Measurements from ENCODE around the gene NRG2.

NRG2 gene

GRCh38 chr5:139847091-139847490, 196.0 kb downstream of the NRG2 start:
- Histone ChIP-seq H3K4me3 (ENCODE audit: low read depth, low read length) (no peak overlapping the region), H3K4me1 (ENCODE audit: control insufficient read depth, insufficient read depth, low read length) (no peaks in the 10 kb centered on the region), H3K9me3 (ENCODE audit: control insufficient read depth, insufficient read depth, low read depth, low read length) (no peaks in the 10 kb centered on the region), H3K27me3 (ENCODE audit: control insufficient read depth, insufficient read depth, low read length) (peaks cover 81% of the 10 kb centered on the region), H3K36me3 (ENCODE audit: control insufficient read depth, insufficient read depth, low read length) (no peaks in the 10 kb centered on the region), H3K9ac (ENCODE audit: low read length) (no peak overlapping the region), H3K27ac (ENCODE audit: low read depth, low read length) (no peak overlapping the region)

- Histone ChIP-seq H3K4me3 (ENCODE audit: low read depth, low read length) (no peak overlapping the region), H3K27ac (ENCODE audit: low read depth, low read length) (no peak overlapping the region), H3K36me3 (ENCODE audit: control insufficient read depth, insufficient read depth, low read length) (no peaks in the 10 kb centered on the region), H3K9me3 (ENCODE audit: control insufficient read depth, insufficient read depth, low read depth, low read length) (no peaks in the 10 kb centered on the region), H3K4me1 (ENCODE audit: control insufficient read depth, insufficient read depth, low read length) (no peaks in the 10 kb centered on the region), H3K27me3 (ENCODE audit: control insufficient read depth, insufficient read depth, low read length) (peaks cover 76% of the 10 kb centered on the region), H3K9ac (ENCODE audit: low read length) (no peak overlapping the region)
Measured at GRCh38 chr5:139845846-139846681, 197.0 kb downstream of the NRG2 start.

GRCh38 chr5:139844472-139845145, 198.5 kb downstream of the NRG2 start:
- peaks cover 63% of the 10 kb centered on the region for H3K27me3 ChIP-seq (ENCODE audit: control insufficient read depth, insufficient read depth, low read length)
- H3K4me3 ChIP-seq (ENCODE audit: low read depth, low read length), result no peak overlapping the region
- H3K36me3 ChIP-seq (ENCODE audit: control insufficient read depth, insufficient read depth, low read length), result no peaks in the 10 kb centered on the region
- H3K9me3 ChIP-seq (ENCODE audit: control insufficient read depth, insufficient read depth, low read depth, low read length), result no peaks in the 10 kb centered on the region
- no peaks in the 10 kb centered on the region for H3K4me1 ChIP-seq (ENCODE audit: control insufficient read depth, insufficient read depth, low read length)
- H3K9ac ChIP-seq (ENCODE audit: low read length), result no peak overlapping the region
- H3K27ac ChIP-seq (ENCODE audit: low read depth, low read length), result no peak overlapping the region

GRCh38 chr5:139843991-139844390, 199.1 kb downstream of the NRG2 start:
- H3K9ac ChIP-seq (ENCODE audit: low read length), result no peak overlapping the region
- no peak overlapping the region for H3K27ac ChIP-seq (ENCODE audit: low read depth, low read length)
- no peaks in the 10 kb centered on the region for H3K9me3 ChIP-seq (ENCODE audit: control insufficient read depth, insufficient read depth, low read depth, low read length)
- H3K4me3 ChIP-seq (ENCODE audit: low read depth, low read length), result no peak overlapping the region
- H3K4me1 ChIP-seq (ENCODE audit: control insufficient read depth, insufficient read depth, low read length), result no peaks in the 10 kb centered on the region
- H3K27me3 ChIP-seq (ENCODE audit: control insufficient read depth, insufficient read depth, low read length), result peaks cover 57% of the 10 kb centered on the region
- no peaks in the 10 kb centered on the region for H3K36me3 ChIP-seq (ENCODE audit: control insufficient read depth, insufficient read depth, low read length)

GRCh38 chr5:139842321-139842720, 200.8 kb downstream of the NRG2 start:
- Histone ChIP-seq H3K4me3 (ENCODE audit: low read depth, low read length) (no peak overlapping the region), H3K27ac (ENCODE audit: low read depth, low read length) (no peak overlapping the region), H3K9ac (ENCODE audit: low read length) (no peak overlapping the region), H3K36me3 (ENCODE audit: control insufficient read depth, insufficient read depth, low read length) (no peaks in the 10 kb centered on the region), H3K9me3 (ENCODE audit: control insufficient read depth, insufficient read depth, low read depth, low read length) (no peaks in the 10 kb centered on the region), H3K4me1 (ENCODE audit: control insufficient read depth, insufficient read depth, low read length) (no peaks in the 10 kb centered on the region), H3K27me3 (ENCODE audit: control insufficient read depth, insufficient read depth, low read length) (peaks cover 42% of the 10 kb centered on the region)

- Histone ChIP-seq H3K9me3 (ENCODE audit: control insufficient read depth, insufficient read depth, low read depth, low read length) (no peaks in the 10 kb centered on the region), H3K9ac (ENCODE audit: low read length) (no peak overlapping the region), H3K27ac (ENCODE audit: low read depth, low read length) (no peak overlapping the region), H3K36me3 (ENCODE audit: control insufficient read depth, insufficient read depth, low read length) (no peaks in the 10 kb centered on the region), H3K4me3 (ENCODE audit: low read depth, low read length) (no peak overlapping the region), H3K27me3 (ENCODE audit: control insufficient read depth, insufficient read depth, low read length) (peaks cover 34% of the 10 kb centered on the region), H3K4me1 (ENCODE audit: control insufficient read depth, insufficient read depth, low read length) (no peaks in the 10 kb centered on the region)
Measured at GRCh38 chr5:139841549-139841948, 201.6 kb downstream of the NRG2 start.

- Histone ChIP-seq H3K27me3 (ENCODE audit: control insufficient read depth, insufficient read depth, low read length) (peaks cover 24% of the 10 kb centered on the region), H3K4me3 (ENCODE audit: low read depth, low read length) (no peak overlapping the region), H3K9ac (ENCODE audit: low read length) (no peak overlapping the region), H3K27ac (ENCODE audit: low read depth, low read length) (no peak overlapping the region), H3K36me3 (ENCODE audit: control insufficient read depth, insufficient read depth, low read length) (no peaks in the 10 kb centered on the region), H3K4me1 (ENCODE audit: control insufficient read depth, insufficient read depth, low read length) (no peaks in the 10 kb centered on the region), H3K9me3 (ENCODE audit: control insufficient read depth, insufficient read depth, low read depth, low read length) (no peaks in the 10 kb centered on the region)
Measured at GRCh38 chr5:139839918-139840317, 203.2 kb downstream of the NRG2 start.

GRCh38 chr5:139839232-139839815, 203.8 kb downstream of the NRG2 start:
- peaks cover 24% of the 10 kb centered on the region; the same call in 1 of the 2 replicates for H3K27me3 ChIP-seq (ENCODE audit: control insufficient read depth, insufficient read depth, low read length)
- H3K9ac ChIP-seq (ENCODE audit: low read length), result no peak overlapping the region
- H3K36me3 ChIP-seq (ENCODE audit: control insufficient read depth, insufficient read depth, low read length), result no peaks in the 10 kb centered on the region
- no peaks in the 10 kb centered on the region for H3K9me3 ChIP-seq (ENCODE audit: control insufficient read depth, insufficient read depth, low read depth, low read length)
- no peak overlapping the region for H3K4me3 ChIP-seq (ENCODE audit: low read depth, low read length)
- H3K27ac ChIP-seq (ENCODE audit: low read depth, low read length), result no peak overlapping the region
- H3K4me1 ChIP-seq (ENCODE audit: control insufficient read depth, insufficient read depth, low read length), result no peaks in the 10 kb centered on the region

- H3K27me3 ChIP-seq (ENCODE audit: control insufficient read depth, insufficient read depth, low read length), result peaks cover 27% of the 10 kb centered on the region
- H3K9ac ChIP-seq (ENCODE audit: low read length), result no peak overlapping the region
- no peaks in the 10 kb centered on the region for H3K4me1 ChIP-seq (ENCODE audit: control insufficient read depth, insufficient read depth, low read length)
- no peaks in the 10 kb centered on the region for H3K36me3 ChIP-seq (ENCODE audit: control insufficient read depth, insufficient read depth, low read length)
- H3K4me3 ChIP-seq (ENCODE audit: low read depth, low read length), result no peak overlapping the region
- no peak overlapping the region for H3K27ac ChIP-seq (ENCODE audit: low read depth, low read length)
- no peaks in the 10 kb centered on the region for H3K9me3 ChIP-seq (ENCODE audit: control insufficient read depth, insufficient read depth, low read depth, low read length)
Measured at GRCh38 chr5:139838381-139839197, 204.5 kb downstream of the NRG2 start.

- Histone ChIP-seq H3K4me3 (ENCODE audit: low read depth, low read length) (no peak overlapping the region), H3K36me3 (ENCODE audit: control insufficient read depth, insufficient read depth, low read length) (no peaks in the 10 kb centered on the region), H3K9ac (ENCODE audit: low read length) (no peak overlapping the region), H3K27ac (ENCODE audit: low read depth, low read length) (no peak overlapping the region), H3K27me3 (ENCODE audit: control insufficient read depth, insufficient read depth, low read length) (peaks cover 30% of the 10 kb centered on the region), H3K9me3 (ENCODE audit: control insufficient read depth, insufficient read depth, low read depth, low read length) (no peaks in the 10 kb centered on the region), H3K4me1 (ENCODE audit: control insufficient read depth, insufficient read depth, low read length) (no peaks in the 10 kb centered on the region)
Measured at GRCh38 chr5:139837711-139838380, 205.3 kb downstream of the NRG2 start.
